AG08395 (cell line): ENCODE measurements around the gene HCLS1.
"Not testable (repeated sequence)": the region's sequence is repeated elsewhere in the genome, so short reads cannot be mapped to it uniquely, and the experiment has no call there.

Experiments
- DNase-seq: peaks from one replicate; pipeline ENCODE4 v3.0.0; 2012; ENCODE audit warnings: mixed read lengths, low spot score

Gene HCLS1

GRCh38 chr3:121658716-121659435 lies 1.8 kb downstream of the HCLS1 start:
- no peak for DNase-seq

GRCh38 chr3:121654493-121655385 lies 6.0 kb downstream of the HCLS1 start:
- DNase-seq, result no peak

GRCh38 chr3:121651684-121652083 lies 9.0 kb downstream of the HCLS1 start:
- DNase-seq, result no peak

- no peak for DNase-seq
Measured at GRCh38 chr3:121649645-121650044, 11.1 kb downstream of the HCLS1 start.

GRCh38 chr3:121648219-121648958 lies 12.3 kb downstream of the HCLS1 start:
- no peak for DNase-seq

GRCh38 chr3:121645054-121645453 lies 15.6 kb downstream of the HCLS1 start:
- DNase-seq, result no peak

GRCh38 chr3:121642601-121643314 lies 17.9 kb downstream of the HCLS1 start:
- no peak for DNase-seq

- DNase-seq, result no peak
Measured at GRCh38 chr3:121641127-121641526, 19.6 kb downstream of the HCLS1 start.

GRCh38 chr3:121637922-121638321 lies 22.8 kb downstream of the HCLS1 start:
- DNase-seq, result no peak

- DNase-seq, result no peak
Measured at GRCh38 chr3:121630355-121630754, 30.3 kb downstream of the HCLS1 start.

- no peak for DNase-seq
Measured at GRCh38 chr3:121629601-121630000, 31.1 kb downstream of the HCLS1 start.

- DNase-seq, result no peak
Measured at GRCh38 chr3:121627622-121628021, 33.1 kb downstream of the HCLS1 start.

- no peak for DNase-seq
Measured at GRCh38 chr3:121627211-121627610, 33.5 kb downstream of the HCLS1 start.

- DNase-seq, result no peak
Measured at GRCh38 chr3:121626495-121626894, 34.2 kb downstream of the HCLS1 start.

- DNase-seq, result no peak
Measured at GRCh38 chr3:121624147-121624899, 36.4 kb downstream of the HCLS1 start.

GRCh38 chr3:121621491-121621890 lies 39.2 kb downstream of the HCLS1 start:
- no peak for DNase-seq

GRCh38 chr3:121619691-121620090 lies 41.0 kb downstream of the HCLS1 start:
- DNase-seq, result no peak

- no peak for DNase-seq
Measured at GRCh38 chr3:121606106-121606505, 54.6 kb downstream of the HCLS1 start.

GRCh38 chr3:121604759-121605158 lies 55.9 kb downstream of the HCLS1 start:
- DNase-seq, result no peak

GRCh38 chr3:121601212-121601812 lies 59.4 kb downstream of the HCLS1 start:
- DNase-seq, result no peak

- not testable (repeated sequence) for DNase-seq
Measured at GRCh38 chr3:121599900-121600299, 60.8 kb downstream of the HCLS1 start.
